Naive thymus-derived CD4-positive, alpha-beta T cell (primary cell): Measurements from ENCODE around the gene CNN2. TPM values are rescaled to one million over a fixed set of nuclear protein-coding genes. Genes with fewer than 3 reads are reported as not detected.
A peak's percentile ranks its signal among the peaks of the same experiment; 100 is the strongest.

Experiments
- ATAC-seq: fragments of 150-1000 bp; cut with Tn5 transposase; 2 replicates; pipeline ENCODE4 v1.10.0; 2021; ENCODE audit warnings: mild to moderate bottlenecking, moderate library complexity
- CTCF ChIA-PET: fragments of 350-600 bp; sonication (Branson Sonifier 250); formaldehyde crosslinking; loops from one replicate; lab custom pipeline; 2021; ENCODE audit warnings: antibody characterized with exemption; lab: Charles Lee
- POLR2A ChIA-PET: fragments of 350-600 bp; sonication (Branson Sonifier 250); formaldehyde crosslinking; loops from one replicate; lab custom pipeline; 2021; ENCODE audit warnings: antibody characterized with exemption, inconsistent platforms; lab: Charles Lee
- DNase-seq, 9 donors: peaks; one replicate each; pipeline versions ENCODE4 v3.0.0 to v3.0.0-alpha.2; 2020 to 2022; ENCODE audit warnings: mixed read lengths in 1 of 9
- H3K27ac ChIP-seq: one replicate; pipeline ENCODE4 v1.7.0; 2013; ENCODE audit warnings: mild to moderate bottlenecking, low read depth, low read length, moderate library complexity
- H3K27me3 ChIP-seq, 2 donors: one replicate each; pipeline ENCODE4 v1.7.0; 2013; ENCODE audit warnings: low read length in 2 of 2, mild to moderate bottlenecking in 2 of 2, moderate library complexity in 2 of 2; ENCODE audit not compliant: control insufficient read depth in 2 of 2, insufficient read depth in 2 of 2
- H3K36me3 ChIP-seq, 3 experiments: 1 replicate in 2 of 3; 2 replicates in 1 of 3; pipeline ENCODE4 v1.7.0; 2013; ENCODE audit warnings: low read length in 3 of 3, mild to moderate bottlenecking in 3 of 3, moderate library complexity in 1 of 3; ENCODE audit not compliant: insufficient read depth in 3 of 3, control insufficient read depth in 2 of 3
- H3K4me1 ChIP-seq, 2 donors: one replicate each; pipeline ENCODE4 v1.7.0; 2013; ENCODE audit warnings: low read length in 2 of 2, mild to moderate bottlenecking in 2 of 2, moderate library complexity in 1 of 2; ENCODE audit not compliant: control insufficient read depth in 2 of 2, insufficient read depth in 2 of 2
- H3K4me3 ChIP-seq: 2 replicates; pipeline ENCODE4 v1.7.0; 2013; ENCODE audit warnings: mild to moderate bottlenecking, low read length
- H3K9me3 ChIP-seq, 3 experiments: 1 replicate in 2 of 3; 2 replicates in 1 of 3; pipeline ENCODE4 v1.7.0; 2013; ENCODE audit warnings: low read length in 3 of 3; ENCODE audit not compliant: control insufficient read depth in 2 of 3
- H3K27ac Mint-ChIP-seq, 9 donors: one replicate each; pipeline ENCODE4 v1.8.0; 2020 to 2022; ENCODE audit warnings: mixed read lengths in 9 of 9, mild to moderate bottlenecking in 8 of 9, moderate library complexity in 5 of 9, inconsistent platforms in 2 of 9
- H3K27me3 Mint-ChIP-seq, 5 donors: one replicate each; pipeline ENCODE4 v1.8.0; 2021 to 2022; ENCODE audit warnings: mixed read lengths in 5 of 5, mild to moderate bottlenecking in 1 of 5
- H3K36me3 Mint-ChIP-seq, 5 donors: one replicate each; pipeline ENCODE4 v1.8.0; 2020 to 2022; ENCODE audit warnings: mixed read lengths in 5 of 5, mild to moderate bottlenecking in 3 of 5, inconsistent platforms in 1 of 5
- H3K4me1 Mint-ChIP-seq, 7 donors: one replicate each; pipeline ENCODE4 v1.8.0; 2020 to 2022; ENCODE audit warnings: mixed read lengths in 7 of 7, mild to moderate bottlenecking in 3 of 7, inconsistent platforms in 1 of 7
- H3K4me3 Mint-ChIP-seq, 10 donors: one replicate each; pipeline ENCODE4 v1.8.0; 2020 to 2022; ENCODE audit warnings: mild to moderate bottlenecking in 10 of 10, mixed read lengths in 10 of 10, moderate library complexity in 6 of 10, inconsistent platforms in 2 of 10
- H3K9me3 Mint-ChIP-seq, 11 donors: one replicate each; pipeline ENCODE4 v1.8.0; 2020 to 2022; ENCODE audit warnings: mixed read lengths in 11 of 11, mild to moderate bottlenecking in 4 of 11, inconsistent platforms in 1 of 11, moderate library complexity in 1 of 11
- intact Hi-C, 2 donors: fragments of 100-400 bp; cut with micrococcal nuclease; formaldehyde crosslinking; loops; one replicate each; pipeline ENCODE4 v1.15.1; 2023
- polyA plus RNA-seq, 2 donors: library from polyadenylated mRNA; unstranded; fragments of 300-500 nt; fragmentation: Illumina TruSeq; gene quantifications; one replicate each; pipeline ENCODE4 v1.2.3, GENCODE V29; 2021
- total RNA-seq, 6 experiments: library from RNA in 5 of 6; stranded (reverse) in 5 of 6; gene quantifications; 1 replicate in 5 of 6; 2 replicates in 1 of 6; pipeline ENCODE4 v1.2.3 and lab custom pipeline; 2021 to 2026

The CNN2 gene
- total and polyA plus RNA-seq, 7 experiments from 2014 or later, result 234 to 704 (median 326) TPM

GRCh38 chr19:999379-999719, 27.1 kb upstream of the CNN2 start:
- Mint-ChIP-seq H3K9me3 (peaks cover 0 to 5% (median 0%) of the 10 kb centered on the region in 11 donors), H3K4me1 (peaks cover 6 to 16% (median 11%) of the 10 kb centered on the region in 7 donors), H3K27me3 (peaks cover 7 to 44% (median 20%) of the 10 kb centered on the region in 5 donors), H3K4me3 (peak overlapping the region in 9 of 10 donors; percentile 27 to 83 (median 56)), H3K27ac (peak overlapping the region in 4 of 9 donors; percentile 52 to 72 (median 61)), H3K36me3 (peaks cover 0 to 4% (median 0%) of the 10 kb centered on the region in 5 donors)
- ChIA-PET POLR2A (interaction anchor here (0.7 kb wide), 1 partner anchor 91 kb away, joined by 3 read pairs; no protein-coding TSS in a partner anchor), CTCF (interaction anchor here (0.5 to 1.8 kb wide), 4 partner anchors 15 to 91 kb away, joined by 3 to 6 read pairs (median 3); partner anchors contain the start of gene WDR18)
- no peak overlapping the region for H3K4me3 ChIP-seq
- no peaks in the 10 kb centered on the region for H3K9me3 ChIP-seq
- ATAC-seq, result no peak
- no peak overlapping the region for H3K27ac ChIP-seq
- no peak for DNase-seq
- peaks cover 0 to 5% (median 0%) of the 10 kb centered on the region in 3 experiments for H3K36me3 ChIP-seq
- peaks cover 5 to 6% of the 10 kb centered on the region in 2 donors for H3K27me3 ChIP-seq
- intact Hi-C loops, result loop anchor here in 1 of 2 donors (5.0 kb wide), 1 partner anchor 227 kb away; no protein-coding TSS in a partner anchor
- peaks cover 24% of the 10 kb centered on the region in 2 donors for H3K4me1 ChIP-seq

- H3K36me3 Mint-ChIP-seq, result peaks cover 0 to 4% (median 0%) of the 10 kb centered on the region in 5 donors
- CTCF ChIA-PET, result no interaction called here
Observed at GRCh38 chr19:1000095-1000494, 26.3 kb upstream of the CNN2 start, which contains the start of gene GRIN3B. Gene GRIN3B (plus strand): TSS chr19:1000419. CDS start chr19:1000438, 19 bp downstream.

GRCh38 chr19:1000591-1001537, 25.5 kb upstream of the CNN2 start:
- intact Hi-C loops, result loop anchor here (1.0 to 2.0 kb wide), 4 partner anchors 17 to 144 kb away; partner anchors contain the start of gene WDR18 (in 1 of the 2)
- POLR2A ChIA-PET, result no interaction called here
- H3K27ac Mint-ChIP-seq, result peak overlapping the region in 2 of 9 donors; percentile 24 to 25

More at GRCh38 chr19:1000095-1000494, 26.3 kb upstream of the CNN2 start, which contains the start of gene GRIN3B:
- H3K27me3 ChIP-seq, result peaks cover 5 to 6% of the 10 kb centered on the region in 2 donors
- intact Hi-C loops, result loop anchor here in 1 of 2 donors (2.0 kb wide), 1 partner anchor 39 kb away; no protein-coding TSS in a partner anchor
- Mint-ChIP-seq H3K27ac (peak within 1 kb of the TSS in 4 of 9 donors; percentile 52 to 72 (median 61)), H3K4me3 (peak within 1 kb of the TSS in 9 of 10 donors; percentile 27 to 83 (median 56)), H3K9me3 (peaks cover 0 to 5% (median 0%) of the 10 kb centered on the region in 11 donors), H3K4me1 (peaks cover 6 to 16% (median 11%) of the 10 kb centered on the region in 7 donors), H3K27me3 (peaks cover 7 to 44% (median 20%) of the 10 kb centered on the region in 5 donors)
- H3K27ac ChIP-seq, result no peak within 1 kb of the TSS
- no peak within 1 kb of the TSS for H3K4me3 ChIP-seq
- H3K4me1 ChIP-seq, result peaks cover 24% of the 10 kb centered on the region in 2 donors
- no peaks in the 10 kb centered on the region for H3K9me3 ChIP-seq
- ATAC-seq (peak; percentile 34), DNase-seq (peak in 8 of 9 donors; percentile 29 to 69 (median 45))
- POLR2A ChIA-PET, result no interaction called here
- no peaks in the 10 kb centered on the region for H3K36me3 ChIP-seq

GRCh38 chr19:1001538-1002166, 24.8 kb upstream of the CNN2 start:
- intact Hi-C loops, result loop anchor here (1.0 to 2.0 kb wide), 4 partner anchors 17 to 144 kb away; partner anchors contain the start of gene WDR18 (in 1 of the 2)
- ChIA-PET CTCF (interaction anchor here (0.6 to 1.1 kb wide), 4 partner anchors 11 to 192 kb away, joined by 3 to 4 read pairs (median 3); no protein-coding TSS in a partner anchor), POLR2A (no interaction called here)
- Mint-ChIP-seq H3K9me3 (peaks cover 0 to 5% (median 0%) of the 10 kb centered on the region in 11 donors), H3K36me3 (peaks cover 0 to 4% (median 0%) of the 10 kb centered on the region in 5 donors), H3K4me1 (peaks cover 1 to 13% (median 7%) of the 10 kb centered on the region in 7 donors), H3K4me3 (peak overlapping the region in 4 of 10 donors; percentile 21 to 75 (median 44)), H3K27me3 (peaks cover 7 to 39% (median 20%) of the 10 kb centered on the region in 5 donors), H3K27ac (peak overlapping the region in 1 of 9 donors; percentile 24)
- peak; percentile 83 for ATAC-seq
- peak; percentile 45 to 82 (median 70) for DNase-seq
- H3K27ac ChIP-seq, result no peak overlapping the region
- H3K9me3 ChIP-seq, result no peaks in the 10 kb centered on the region
- H3K4me3 ChIP-seq, result no peak overlapping the region
- H3K36me3 ChIP-seq, result no peaks in the 10 kb centered on the region
- peaks cover 5 to 6% of the 10 kb centered on the region in 2 donors for H3K27me3 ChIP-seq
- peaks cover 14 to 17% of the 10 kb centered on the region in 2 donors for H3K4me1 ChIP-seq

More at GRCh38 chr19:1000591-1001537, 25.5 kb upstream of the CNN2 start:
- peaks cover 6 to 16% (median 12%) of the 10 kb centered on the region in 7 donors for H3K4me1 Mint-ChIP-seq
- peaks cover 0 to 5% (median 0%) of the 10 kb centered on the region in 11 donors for H3K9me3 Mint-ChIP-seq
- H3K27me3 Mint-ChIP-seq, result peaks cover 7 to 44% (median 20%) of the 10 kb centered on the region in 5 donors
- Histone ChIP-seq H3K27ac (no peak overlapping the region), H3K4me1 (peaks cover 19 to 24% of the 10 kb centered on the region in 2 donors), H3K36me3 (no peaks in the 10 kb centered on the region), H3K4me3 (no peak overlapping the region), H3K27me3 (peaks cover 5 to 6% of the 10 kb centered on the region in 2 donors), H3K9me3 (no peaks in the 10 kb centered on the region)
- peaks cover 0 to 4% (median 0%) of the 10 kb centered on the region in 5 donors for H3K36me3 Mint-ChIP-seq
- CTCF ChIA-PET, result interaction anchor here (0.8 to 1.1 kb wide), 3 partner anchors 12 to 152 kb away, joined by 3 to 4 read pairs (median 3); no protein-coding TSS in a partner anchor
- peak overlapping the region in 5 of 10 donors; percentile 21 to 75 (median 45) for H3K4me3 Mint-ChIP-seq
- no peak for DNase-seq
- ATAC-seq, result no peak

GRCh38 chr19:1002600-1002999, 23.8 kb upstream of the CNN2 start:
- Mint-ChIP-seq H3K36me3 (peaks cover 0 to 4% (median 0%) of the 10 kb centered on the region in 5 donors), H3K4me1 (peaks cover 0 to 9% (median 5%) of the 10 kb centered on the region in 7 donors), H3K27ac (peak overlapping the region in 3 of 9 donors; percentile 1 to 72 (median 5)), H3K9me3 (peaks cover 0 to 7% (median 0%) of the 10 kb centered on the region in 11 donors), H3K4me3 (peak overlapping the region in 1 of 10 donors; percentile 48), H3K27me3 (peaks cover 7 to 31% (median 20%) of the 10 kb centered on the region in 5 donors)
- CTCF ChIA-PET, result no interaction called here
- POLR2A ChIA-PET, result interaction anchor here (0.7 kb wide), 1 partner anchor 78 kb away, joined by 4 read pairs; no protein-coding TSS in a partner anchor
- Histone ChIP-seq H3K36me3 (no peaks in the 10 kb centered on the region), H3K27me3 (peaks cover 5 to 6% of the 10 kb centered on the region in 2 donors), H3K4me3 (no peak overlapping the region), H3K27ac (no peak overlapping the region), H3K9me3 (no peaks in the 10 kb centered on the region), H3K4me1 (peaks cover 6 to 11% of the 10 kb centered on the region in 2 donors)
- intact Hi-C loops, result no loop called here
- ATAC-seq (no peak), DNase-seq (no peak)
